GM21825 (cell line): ENCODE results near the gene ABCA2.

Experiments
- ATAC-seq: cut with Tn5 transposase; IDR thresholded peaks from one replicate; pipeline ENCODE4 v1.9.1; 2021; ENCODE audit warnings: mild to moderate bottlenecking, moderate library complexity; ENCODE audit not compliant: unreplicated experiment

Gene ABCA2

DNA sequence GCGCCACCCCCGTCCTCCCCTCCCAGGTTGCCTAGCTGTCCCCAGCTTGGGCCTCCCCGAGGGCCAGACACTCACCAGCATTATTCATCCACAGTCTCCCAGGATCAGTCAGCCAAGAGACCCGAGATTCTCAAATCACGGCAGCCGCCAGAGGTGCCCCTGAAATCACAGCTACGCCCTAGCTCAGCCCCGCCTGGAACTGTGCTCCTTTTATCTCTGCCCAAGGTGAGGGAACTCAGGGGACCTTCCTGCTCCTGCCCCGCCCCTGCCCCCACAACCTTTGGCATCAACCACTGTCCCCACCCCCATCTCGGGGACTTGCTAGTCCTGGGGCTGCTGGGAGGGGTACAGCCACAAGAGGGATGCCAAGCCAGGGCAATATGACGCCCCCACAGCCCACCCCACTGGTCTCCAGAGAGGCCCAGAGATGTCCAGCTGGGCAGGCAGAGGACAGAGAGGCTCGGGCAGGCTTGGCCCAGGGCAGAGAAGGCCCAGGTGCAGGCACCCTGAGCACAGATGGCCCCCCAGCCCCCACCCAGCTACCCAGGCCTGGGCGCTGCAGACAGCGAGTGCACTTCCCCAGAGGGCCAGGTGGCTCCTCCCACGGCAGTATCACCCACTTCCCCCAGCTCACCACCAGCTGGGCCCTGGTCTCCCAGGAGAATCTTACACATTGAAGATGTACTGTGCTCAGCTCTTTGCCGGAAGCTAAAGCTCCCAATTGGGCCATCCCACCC, 4.0 kb upstream of the ABCA2 start, which contains the start of gene FUT7:
TSS of gene FUT7 (minus strand) at position 185 of the 737 bp plus-strand sequence. CDS start at position 88, 97 bp downstream.
- ATAC-seq: no peak

DNA sequence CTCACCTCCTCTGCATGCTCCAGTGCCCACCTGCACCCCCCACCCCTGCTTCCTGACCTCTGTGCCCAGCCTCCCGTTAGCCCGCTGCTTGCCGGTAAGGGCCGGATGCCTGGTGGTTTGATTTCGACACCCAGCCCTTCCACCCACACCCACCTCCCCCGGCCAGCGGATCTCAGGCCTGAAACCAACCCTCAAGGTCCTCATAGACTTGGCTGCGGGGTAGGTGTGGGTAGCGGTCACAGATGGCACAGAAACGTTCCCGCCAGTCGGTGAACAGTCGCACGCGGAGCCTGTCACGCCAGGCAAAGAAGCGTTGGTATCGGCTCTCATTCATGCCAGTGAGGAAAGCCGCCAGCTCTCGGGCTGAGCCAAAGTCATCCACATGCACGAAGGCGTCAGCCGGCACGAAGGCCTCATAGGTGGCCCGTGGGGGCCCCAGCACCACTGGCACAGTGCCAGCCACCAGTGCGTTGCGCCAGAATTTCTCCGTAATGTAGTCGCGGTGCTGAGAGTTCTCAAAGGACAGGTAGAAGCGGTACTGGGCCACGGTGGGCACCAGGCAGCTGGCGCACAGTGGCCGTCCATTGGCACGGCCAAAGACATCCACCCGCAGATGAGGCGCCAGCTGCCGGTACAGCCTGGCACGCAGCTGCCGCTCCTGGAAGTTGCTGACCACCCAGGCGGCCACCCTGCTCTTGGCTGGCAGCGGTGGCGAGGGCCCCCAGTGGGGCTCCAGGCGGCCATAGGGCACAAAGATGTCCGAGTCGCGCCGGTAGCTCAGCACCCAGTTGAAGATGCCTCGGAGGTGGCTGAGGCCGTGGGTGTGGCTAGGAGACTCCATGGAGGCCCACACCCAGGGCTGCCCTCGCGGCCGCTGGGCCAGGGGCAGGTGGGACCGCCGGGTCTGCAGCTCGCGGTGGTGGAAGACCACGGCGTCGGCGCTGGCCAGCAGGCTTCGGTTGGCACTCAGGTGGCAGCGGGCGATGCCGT, 2.8 kb upstream of the ABCA2 start:
- no peak for ATAC-seq

DNA sequence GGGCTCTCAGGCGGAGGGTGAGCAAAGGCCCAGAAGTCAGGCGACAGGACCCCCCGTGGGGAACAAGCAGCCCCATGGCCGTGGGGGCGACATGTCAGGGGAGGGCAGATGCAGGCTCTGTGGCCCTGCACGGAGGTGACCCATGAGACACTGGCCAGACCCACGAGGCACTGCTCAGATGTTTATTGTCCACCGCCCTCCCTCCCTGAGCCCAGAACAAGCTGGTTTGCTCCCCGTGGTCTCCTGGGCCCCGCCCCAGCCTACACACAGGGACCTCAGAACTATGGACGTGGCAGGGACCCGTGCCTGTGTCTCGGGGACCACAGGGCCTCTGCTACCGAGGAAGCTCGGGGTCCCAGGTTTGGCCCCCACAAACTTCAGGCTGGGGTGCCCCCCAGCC, 2.0 kb upstream of the ABCA2 start:
- no peak for ATAC-seq

DNA sequence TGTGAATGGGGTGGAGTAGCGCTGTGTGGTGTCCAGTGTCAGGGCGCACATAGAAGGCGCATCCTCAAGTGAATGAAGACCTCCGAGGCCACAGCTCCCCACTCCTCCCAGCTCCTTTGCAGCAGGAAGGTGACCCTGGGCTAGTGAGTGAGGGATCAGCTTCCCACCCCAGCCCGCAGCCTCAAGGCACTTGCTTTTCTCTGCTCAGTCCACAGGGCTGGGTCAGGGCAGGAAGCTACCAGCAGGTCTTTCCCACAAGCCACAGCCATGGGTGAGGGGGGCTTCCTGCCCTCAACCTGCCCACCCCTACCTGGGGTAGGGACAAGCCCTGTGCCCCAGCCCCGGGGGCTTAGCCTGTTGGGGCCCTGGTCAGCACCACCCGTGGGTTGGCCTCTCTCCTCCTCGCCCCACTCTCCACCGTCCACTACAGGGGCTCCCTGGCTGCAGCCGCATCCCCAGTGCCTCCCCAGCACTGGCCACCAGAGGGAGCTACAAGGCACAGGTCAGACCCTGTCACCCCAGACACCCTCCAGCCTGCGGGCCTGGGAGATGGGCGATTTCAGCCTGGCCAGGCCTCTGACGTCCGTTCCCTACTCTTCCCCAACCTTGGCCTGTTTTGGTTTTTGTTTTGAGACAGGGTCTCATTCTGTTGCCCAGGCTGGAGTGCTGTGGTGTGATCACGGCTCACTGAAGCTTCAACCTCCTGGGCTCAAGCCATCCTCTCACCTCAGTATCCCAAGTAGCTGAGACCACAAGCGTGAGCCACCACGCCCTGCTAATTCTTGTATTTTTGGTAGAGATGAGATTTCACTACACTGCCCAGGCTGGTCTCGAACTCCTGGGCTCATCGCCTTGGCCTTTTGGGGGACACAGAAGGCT, 1.3 kb upstream of the ABCA2 start:
- no peak for ATAC-seq

DNA sequence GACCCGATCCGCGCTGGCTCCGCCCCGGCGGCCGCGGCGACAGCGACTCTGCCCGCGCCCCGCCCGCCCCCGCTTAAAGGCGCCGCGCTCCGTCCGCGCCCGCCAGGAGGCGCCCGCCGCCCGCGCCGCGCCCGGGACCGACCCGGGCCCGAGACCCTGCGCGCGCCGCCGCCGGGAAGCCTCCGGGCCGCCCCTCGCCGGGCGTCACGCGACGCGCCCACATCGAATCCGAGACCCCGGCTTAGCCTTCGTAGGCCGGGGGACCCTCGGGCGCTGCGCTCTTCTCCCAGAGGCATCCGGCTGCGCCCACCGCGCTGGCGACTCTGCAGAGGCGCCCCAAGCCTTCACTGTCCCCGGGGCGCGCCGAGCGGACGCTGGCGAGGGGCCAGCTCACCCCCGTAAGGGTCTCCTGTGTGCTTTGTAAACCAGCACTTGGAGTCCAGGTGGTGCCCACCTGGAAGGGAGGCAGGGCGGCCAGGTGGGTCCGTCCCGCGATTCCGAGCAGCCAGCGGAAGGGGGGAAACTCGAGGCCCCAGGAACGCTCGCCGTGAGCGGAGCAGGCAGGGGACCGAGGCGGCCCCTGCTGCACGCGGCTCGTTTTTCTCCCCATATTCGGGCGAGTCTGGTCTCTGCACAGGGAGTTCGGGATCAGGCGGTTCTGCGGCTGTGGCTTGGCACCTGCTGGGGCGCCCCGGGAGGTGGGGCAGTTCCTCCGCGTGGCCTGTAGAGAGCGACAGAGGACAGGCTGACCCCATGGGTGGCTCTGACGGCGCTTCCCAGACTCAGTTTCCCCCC, 423 bp upstream of the ABCA2 start:
- ATAC-seq: peak; percentile 38

DNA sequence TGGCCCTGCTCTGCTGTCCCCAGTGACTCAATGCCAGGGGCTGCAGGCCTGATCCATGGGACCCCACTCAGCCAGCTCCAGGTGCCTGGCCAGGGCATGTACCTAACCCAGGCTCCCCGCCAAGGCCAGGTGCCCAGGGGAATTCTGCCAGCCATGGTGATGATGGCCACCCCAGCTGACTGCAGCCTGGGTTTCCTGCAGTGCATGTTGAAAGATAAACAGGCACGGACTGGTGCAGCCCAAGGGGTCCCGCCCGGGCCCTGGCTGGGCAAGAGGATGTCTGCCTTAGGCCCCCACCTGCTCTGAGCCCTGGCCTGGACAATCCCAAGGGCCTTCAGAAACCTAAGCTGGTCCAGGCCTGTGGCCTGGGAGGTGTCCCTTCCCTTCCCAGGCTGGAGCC, 1.2 kb downstream of the ABCA2 start:
- no peak for ATAC-seq

DNA sequence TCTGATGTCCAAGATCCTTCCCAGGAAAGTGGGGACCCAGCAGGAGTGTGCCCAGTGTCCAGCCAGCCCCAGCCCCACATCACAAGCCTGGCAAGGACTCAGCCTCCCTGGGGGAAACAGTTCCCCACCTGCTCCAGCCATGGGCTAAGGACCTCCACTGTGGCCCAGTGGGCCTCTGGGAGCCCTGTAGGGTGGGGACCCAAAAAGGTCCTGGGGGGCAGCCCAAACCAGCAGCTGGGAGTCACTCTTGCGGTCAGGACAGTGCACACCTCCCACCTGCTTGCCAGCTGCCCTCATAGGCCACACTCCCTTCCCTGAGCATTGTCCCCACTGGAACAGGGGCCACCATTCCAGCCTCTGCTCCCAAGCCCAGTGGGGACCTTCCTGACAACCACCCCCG, 1.7 kb downstream of the ABCA2 start:
- no peak for ATAC-seq

DNA sequence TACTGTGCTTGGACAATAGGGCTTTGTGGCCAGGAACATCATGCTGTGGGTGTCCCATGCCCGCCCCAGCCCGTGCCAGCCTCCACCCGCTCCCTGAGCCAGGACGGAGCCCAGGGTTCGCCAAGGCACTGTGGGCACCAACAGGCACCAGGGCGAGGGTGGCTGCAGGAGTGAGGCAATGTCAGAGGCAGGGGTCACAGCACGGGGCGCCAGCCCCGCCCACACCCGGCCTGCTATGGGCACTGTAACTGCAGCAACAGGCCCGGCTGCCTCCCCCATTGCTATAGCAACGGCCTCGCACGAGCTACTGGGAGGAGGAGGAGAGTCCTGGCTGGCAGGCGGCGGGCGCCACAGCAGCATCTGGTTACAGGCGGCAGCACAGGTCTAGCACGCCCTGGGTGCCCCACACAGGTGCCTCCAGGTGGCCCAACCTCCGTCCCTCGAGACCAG, 2.5 kb downstream of the ABCA2 start:
- no peak for ATAC-seq

DNA sequence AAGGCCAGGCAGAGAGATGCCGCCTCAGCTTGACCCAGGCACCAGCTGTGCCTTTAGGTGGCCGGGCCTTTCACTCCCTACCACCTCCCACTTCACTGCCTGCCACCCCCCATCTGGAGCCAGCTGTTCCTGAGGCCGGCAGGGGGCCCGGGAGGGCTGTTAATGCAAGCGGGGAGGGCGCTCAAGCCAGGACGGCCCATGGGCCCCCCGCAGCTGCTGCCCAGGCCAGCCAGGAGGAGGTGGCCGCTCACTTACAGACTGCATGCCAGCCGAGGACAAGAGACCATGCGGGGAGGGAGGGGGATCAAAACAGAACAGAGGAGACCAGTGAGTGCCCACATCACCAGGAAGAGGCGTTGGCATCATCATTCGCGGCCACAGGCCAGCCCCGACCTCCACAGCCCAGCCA, 4.5 kb downstream of the ABCA2 start:
- ATAC-seq: no peak

DNA sequence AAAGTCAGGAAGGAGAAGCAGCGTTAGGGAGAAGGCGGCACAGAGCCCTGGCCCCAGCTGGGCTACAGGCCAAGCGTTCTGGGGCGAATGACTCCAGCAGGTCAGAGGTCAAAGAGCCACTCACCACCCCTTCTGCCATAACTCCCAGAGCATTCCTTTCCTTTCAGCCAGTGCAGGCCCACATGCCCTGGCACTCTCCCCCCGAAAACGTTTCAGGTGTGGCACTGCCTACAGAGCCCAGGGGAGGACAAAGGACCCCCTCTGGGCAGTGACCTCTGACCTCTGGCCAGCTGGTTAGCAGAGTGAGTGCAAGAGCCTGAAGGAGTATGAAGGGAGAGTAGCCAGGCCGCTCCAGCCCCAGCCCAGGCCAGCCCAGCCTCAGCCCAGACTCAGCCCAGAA, 4.9 kb downstream of the ABCA2 start:
- no peak for ATAC-seq

DNA sequence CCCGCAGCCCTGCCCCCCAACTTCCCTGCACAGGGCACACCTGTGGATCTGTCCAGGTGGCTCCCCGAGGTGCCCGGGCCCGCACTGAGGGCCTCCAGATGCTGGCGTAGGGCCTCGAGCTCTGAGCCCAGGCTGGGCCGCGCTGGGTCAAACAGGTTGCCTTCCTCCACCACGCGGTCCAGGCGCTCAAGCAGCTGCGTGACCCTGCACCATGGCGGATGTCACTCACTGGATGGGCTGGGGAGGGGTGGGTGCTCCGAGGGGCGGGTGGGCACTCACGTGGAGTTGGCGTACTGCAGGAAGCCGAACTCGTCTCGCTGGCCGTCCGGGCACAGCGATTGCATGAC, 5.4 kb downstream of the ABCA2 start:
- no peak for ATAC-seq

DNA sequence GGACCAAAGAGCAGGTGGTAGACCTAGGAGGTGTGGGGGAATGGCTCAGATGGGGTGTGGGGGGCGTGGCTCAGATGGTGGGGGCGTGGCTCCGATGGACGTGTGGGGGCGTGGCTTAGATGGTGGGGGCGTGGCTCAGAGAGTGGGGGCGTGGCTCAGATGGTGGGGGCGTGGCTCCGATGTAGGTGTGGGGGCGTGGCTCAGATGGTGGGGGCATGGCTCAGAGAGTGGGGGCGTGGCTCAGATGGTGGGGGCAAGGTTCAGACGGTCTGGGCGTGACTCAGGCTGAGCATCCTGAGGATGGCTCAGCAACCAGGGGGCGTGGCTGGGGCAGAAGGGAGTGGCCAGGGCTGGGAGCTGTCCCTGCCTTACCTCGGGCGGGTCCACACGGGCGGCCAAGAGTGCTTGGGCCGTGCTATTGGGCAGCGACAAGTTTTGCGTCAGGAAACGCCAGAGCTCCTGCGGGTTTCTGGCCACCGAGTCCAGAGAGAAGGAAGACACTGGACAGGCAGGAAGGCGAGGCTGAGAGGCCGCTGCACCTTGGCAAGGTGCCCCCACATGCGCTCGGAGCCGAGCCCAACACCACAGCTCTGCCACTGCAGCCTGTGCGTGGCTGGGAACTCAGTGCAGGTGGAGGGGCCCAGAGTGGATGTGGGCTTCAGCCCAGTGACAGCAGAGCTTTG, 5.9 kb downstream of the ABCA2 start:
- no peak for ATAC-seq

DNA sequence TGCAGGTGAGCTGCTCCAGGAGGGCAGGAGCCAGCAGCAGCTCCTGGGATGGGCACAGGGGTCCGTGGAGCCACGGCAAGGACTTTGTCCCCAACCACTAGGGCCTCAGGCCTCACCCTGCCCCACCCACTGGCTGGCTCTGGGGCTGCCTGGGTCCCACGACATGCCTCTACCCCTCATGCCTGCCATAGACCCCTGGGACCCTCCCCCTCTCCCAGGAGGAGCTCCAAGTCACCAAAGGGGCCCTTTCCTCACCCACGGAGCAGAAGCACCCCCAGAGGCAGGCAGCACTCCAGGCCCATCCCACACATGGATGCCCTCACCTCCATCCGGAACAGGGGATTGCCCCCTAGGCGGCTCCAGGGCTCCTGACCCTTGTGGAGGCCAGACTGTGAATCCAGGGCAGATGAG, 6.5 kb downstream of the ABCA2 start:
- ATAC-seq: no peak

DNA sequence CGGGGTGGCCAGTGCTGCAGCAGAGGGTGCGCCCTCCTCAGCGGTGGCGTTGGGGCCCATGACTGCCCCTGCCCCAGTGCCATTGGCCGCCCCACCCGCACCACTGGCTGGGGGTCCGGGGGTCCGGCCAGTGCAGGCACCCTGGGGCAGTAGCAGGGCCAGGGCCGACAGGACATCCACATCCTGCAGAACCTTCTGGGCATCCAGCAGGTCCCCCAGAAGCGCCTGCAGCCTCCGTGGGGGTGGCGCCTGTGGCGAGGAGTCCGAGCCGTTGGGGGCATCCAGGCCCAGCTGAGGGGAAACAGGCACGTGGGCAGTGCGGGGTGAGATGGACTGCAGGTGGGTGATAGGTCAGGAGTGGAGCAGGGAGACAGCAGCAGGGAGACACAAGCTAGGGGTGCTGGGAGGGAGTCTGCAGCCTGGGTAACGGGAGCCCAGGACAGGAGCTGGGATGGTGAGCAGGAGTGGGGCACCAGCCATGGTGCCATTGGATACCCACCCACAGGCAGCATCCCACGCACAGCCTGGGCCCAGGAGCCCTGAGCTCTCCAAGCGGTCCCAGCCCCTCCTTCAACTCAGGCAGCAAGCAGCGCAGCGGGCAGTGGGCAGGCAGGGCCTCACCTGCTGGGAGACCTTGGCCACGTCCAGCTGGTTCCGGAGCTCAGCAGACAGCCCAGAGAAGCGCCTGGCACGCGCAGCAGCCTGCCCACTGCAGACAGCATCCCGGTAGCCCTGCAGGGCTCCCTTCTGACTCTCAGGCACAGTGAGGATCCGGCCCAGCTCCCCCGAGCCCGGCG, 7.1 kb downstream of the ABCA2 start:
- ATAC-seq: no peak

DNA sequence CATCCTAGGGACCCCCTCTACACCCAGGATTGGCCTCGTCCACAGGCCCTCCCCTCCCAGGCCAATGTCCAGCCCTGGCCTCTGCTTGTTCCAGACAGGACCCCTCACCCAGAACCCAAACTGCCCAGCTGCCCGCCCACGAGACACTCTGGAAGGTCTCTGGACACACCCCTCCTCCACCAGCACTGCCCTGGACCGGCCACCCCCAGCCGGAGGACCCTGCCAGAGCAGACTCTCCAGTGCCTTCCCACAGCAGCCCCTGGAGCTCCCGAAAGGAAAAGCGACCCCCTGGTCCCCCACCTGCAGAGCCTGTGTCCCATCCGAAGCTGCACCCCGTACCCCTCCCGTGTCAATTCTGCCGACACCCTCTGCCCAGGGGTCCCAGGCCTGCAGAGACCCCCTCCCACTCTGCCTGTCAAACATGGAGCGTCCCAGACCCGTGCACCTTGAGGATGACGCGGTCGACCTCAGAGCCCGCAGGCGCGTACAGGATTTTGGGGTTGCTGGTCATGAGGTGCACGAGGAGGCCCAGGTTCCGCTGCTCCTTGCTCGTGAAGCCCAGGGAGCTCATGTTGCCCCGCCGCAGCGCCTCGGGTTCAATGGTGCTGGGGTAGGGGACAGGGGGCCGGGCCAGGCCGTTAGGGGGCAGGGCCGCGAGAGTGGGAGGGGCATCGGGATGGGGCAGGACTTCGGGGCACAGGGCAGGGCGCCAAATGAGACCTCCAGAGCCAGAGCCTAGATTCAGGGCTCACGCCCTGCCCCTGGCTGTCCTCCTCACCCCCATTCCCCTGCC, 8.0 kb downstream of the ABCA2 start:
- no peak for ATAC-seq

DNA sequence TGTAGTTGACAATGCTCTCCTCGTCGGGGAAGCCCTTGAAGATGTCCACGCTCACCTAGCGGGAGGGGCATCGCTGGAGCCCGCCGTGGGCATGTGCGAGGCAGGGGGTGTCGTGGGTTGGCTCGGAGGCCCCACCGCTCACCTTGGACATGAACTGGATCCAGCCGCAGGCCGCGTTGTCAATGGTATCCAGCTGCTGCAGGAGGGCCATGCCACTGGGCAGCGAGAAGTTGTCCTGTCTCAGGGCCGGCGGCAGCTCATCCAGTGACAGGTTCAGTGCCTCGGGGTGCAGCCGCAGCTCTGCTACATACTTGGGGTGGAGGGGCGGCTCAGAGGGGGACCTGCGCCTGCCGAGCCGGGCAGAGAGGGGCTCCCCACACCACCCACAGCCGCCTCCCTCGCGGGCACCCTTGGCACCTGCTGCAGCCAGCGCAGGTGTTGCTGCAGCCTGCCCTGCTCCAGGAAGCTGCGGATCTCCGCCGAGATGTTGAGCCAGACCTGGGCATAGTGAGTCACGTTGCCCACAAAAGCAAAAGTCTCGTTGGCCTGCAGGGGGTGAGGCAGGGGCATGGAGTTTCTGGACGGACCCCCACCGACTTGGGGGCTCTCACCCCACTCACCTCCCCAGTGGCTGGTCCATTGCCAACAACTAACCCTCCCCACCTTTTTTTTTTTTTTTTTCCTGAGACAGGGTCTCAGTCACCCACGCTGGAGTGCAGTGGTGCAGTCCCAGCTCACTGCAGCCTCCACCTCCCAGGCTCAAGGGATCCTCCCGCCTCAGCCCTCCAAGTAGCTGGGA, 9.1 kb downstream of the ABCA2 start:
- ATAC-seq: no peak

DNA sequence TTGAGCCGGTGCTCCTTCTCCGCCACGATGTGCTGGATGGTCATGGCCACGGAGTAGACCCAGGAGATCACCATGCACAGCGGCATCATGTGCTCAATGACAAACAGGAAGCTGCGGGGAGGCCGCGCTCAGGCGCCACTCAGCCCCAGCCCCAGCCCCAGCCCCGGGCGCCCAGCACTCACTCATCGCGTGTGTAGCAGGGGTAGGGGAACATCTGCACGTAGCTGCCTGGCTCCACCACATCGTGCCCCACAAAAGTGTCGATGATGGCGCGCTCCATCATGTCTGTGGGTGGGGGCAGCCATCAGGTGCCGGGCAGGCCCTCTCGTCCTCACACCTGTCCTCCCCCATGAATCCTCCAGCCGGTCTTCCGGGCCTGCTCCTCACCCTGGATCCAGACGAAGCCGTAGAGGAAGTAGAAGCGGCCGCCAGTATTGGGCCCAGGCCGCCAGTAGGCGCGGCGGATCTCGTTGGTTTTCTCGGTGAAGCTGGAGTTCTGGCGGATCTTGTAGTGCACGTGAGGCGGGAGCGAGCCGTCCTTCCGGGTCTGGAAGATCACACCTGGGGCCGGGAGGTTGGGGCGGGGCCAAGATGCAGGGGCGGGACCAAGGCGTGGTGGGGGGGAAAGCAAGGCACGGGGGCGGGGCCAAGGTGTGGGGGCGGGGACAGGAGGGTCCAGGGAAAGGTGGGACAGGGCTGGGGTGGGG, 10.1 kb downstream of the ABCA2 start:
- ATAC-seq: no peak
